ENCODE data around the gene SCD5. TPM values are rescaled to one million over a fixed set of nuclear protein-coding genes. Genes with fewer than 3 reads are reported as not detected.

The SCD5 gene
- total and polyA plus RNA-seq, 2 donors from 2014 or later, result 41.2 to 55.7 TPM

DNA sequence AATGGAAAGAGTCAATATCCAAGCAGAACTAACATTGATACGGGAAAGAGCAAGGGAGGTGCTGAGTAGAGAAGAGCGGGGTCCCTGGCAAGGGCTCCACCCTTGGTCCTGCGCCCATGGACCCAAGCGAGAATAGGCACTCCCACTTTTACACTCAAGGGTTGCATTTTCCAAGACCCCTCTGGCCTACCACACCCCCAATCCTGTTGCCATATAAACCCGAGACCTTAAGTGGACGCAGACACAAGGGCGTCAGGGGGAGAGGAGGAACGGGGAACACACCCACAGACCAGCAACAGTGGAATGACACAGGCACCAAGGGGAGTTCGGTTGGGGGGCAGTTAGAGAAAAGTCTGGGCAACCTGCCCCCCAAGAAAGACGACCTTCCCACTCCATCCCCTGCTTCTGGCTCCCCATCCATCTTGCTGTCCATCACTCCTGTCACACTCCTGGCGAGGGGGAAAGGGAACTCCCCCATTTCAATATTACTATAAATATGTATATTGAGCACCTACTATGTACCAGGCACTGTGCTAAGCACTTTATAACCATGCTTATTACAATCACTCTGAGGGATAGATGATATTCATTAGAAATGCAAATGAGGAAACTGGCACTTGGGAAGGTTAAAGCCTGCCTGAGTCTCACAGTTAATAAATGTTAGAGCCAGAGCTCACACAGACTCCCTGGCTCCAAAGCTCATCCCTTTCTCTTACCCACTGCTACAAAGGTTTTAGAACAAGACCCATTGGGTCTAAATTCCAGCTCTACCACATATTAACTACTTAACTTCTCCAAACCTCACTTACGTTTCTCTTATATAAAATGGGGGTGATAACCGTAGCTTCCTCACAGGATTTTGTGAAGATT lies 51.7 kb downstream of the SCD5 start:
- peak overlapping the region in 1 of 3 donors; percentile 17 for H3K4me3 ChIP-seq (ENCODE audit: low read length in 3 of 3)
- no peaks in the 10 kb centered on the region for H3K27me3 ChIP-seq (ENCODE audit: control insufficient read depth, insufficient read depth, low read length)
- no peak for FAIRE-seq
- H3K36me3 ChIP-seq (ENCODE audit: control insufficient read depth in 2 of 3, insufficient read depth in 3 of 3, low read length in 3 of 3), result no peaks in the 10 kb centered on the region
- peak overlapping the region; percentile 69 to 90 for H3K27ac ChIP-seq (ENCODE audit: low read depth in 2 of 2, low read length in 2 of 2)
- H3K9me3 ChIP-seq (ENCODE audit: control insufficient read depth in 2 of 3, insufficient read depth in 1 of 3, low read length in 3 of 3), result no peaks in the 10 kb centered on the region
- H3K9ac ChIP-seq (ENCODE audit: low read length in 3 of 3), result peak overlapping the region in 1 of 3 donors; percentile 44
- peak in 1 of 5 donors; percentile 51 for DNase-seq
- TF ChIP-seq CTCF (IDR thresholded peaks at IDR 0.05; ENCODE audit: borderline replicate concordance, extremely low read depth, insufficient read depth), result no peak
- H3K4me1 ChIP-seq (ENCODE audit: control insufficient read depth in 2 of 3, insufficient read depth in 2 of 3, low read depth in 1 of 3, low read length in 3 of 3), result peaks cover 10 to 51% (median 11%) of the 10 kb centered on the region in 3 donors
- intact Hi-C loops (cut with DNase I), result no loop called here

- DNase-seq (no peak), FAIRE-seq (no peak)
- Histone ChIP-seq H3K4me3 (ENCODE audit: low read length in 3 of 3) (no peak overlapping the region), H3K4me1 (ENCODE audit: control insufficient read depth in 2 of 3, insufficient read depth in 2 of 3, low read depth in 1 of 3, low read length in 3 of 3) (peaks cover 8 to 38% (median 11%) of the 10 kb centered on the region in 3 donors), H3K27ac (ENCODE audit: low read depth in 2 of 2, low read length in 2 of 2) (peak overlapping the region; percentile 40 to 83), H3K9me3 (ENCODE audit: control insufficient read depth in 2 of 3, insufficient read depth in 1 of 3, low read length in 3 of 3) (no peaks in the 10 kb centered on the region), H3K9ac (ENCODE audit: low read length in 3 of 3) (no peak overlapping the region), H3K27me3 (ENCODE audit: control insufficient read depth, insufficient read depth, low read length) (no peaks in the 10 kb centered on the region), H3K36me3 (ENCODE audit: control insufficient read depth in 2 of 3, insufficient read depth in 3 of 3, low read length in 3 of 3) (no peaks in the 10 kb centered on the region)
- TF ChIP-seq CTCF (IDR thresholded peaks at IDR 0.05; ENCODE audit: borderline replicate concordance, extremely low read depth, insufficient read depth), result no peak
- intact Hi-C loops (cut with DNase I), result no loop called here
Observed at GRCh38 chr4:82745173-82745842, 53.3 kb downstream of the SCD5 start.

GRCh38 chr4:82744284-82744968 lies 54.2 kb downstream of the SCD5 start:
- Histone ChIP-seq H3K27ac (ENCODE audit: low read depth in 2 of 2, low read length in 2 of 2) (peak overlapping the region; percentile 40 to 83), H3K9ac (ENCODE audit: low read length in 3 of 3) (no peak overlapping the region), H3K36me3 (ENCODE audit: control insufficient read depth in 2 of 3, insufficient read depth in 3 of 3, low read length in 3 of 3) (no peaks in the 10 kb centered on the region), H3K4me3 (ENCODE audit: low read length in 3 of 3) (no peak overlapping the region), H3K4me1 (ENCODE audit: control insufficient read depth in 2 of 3, insufficient read depth in 2 of 3, low read depth in 1 of 3, low read length in 3 of 3) (peaks cover 8 to 37% (median 14%) of the 10 kb centered on the region in 3 donors), H3K27me3 (ENCODE audit: control insufficient read depth, insufficient read depth, low read length) (no peaks in the 10 kb centered on the region), H3K9me3 (ENCODE audit: control insufficient read depth in 2 of 3, insufficient read depth in 1 of 3, low read length in 3 of 3) (no peaks in the 10 kb centered on the region)
- DNase-seq, result peak in 2 of 5 donors; percentile 59 to 60
- no peak for TF ChIP-seq CTCF (IDR thresholded peaks at IDR 0.05; ENCODE audit: borderline replicate concordance, extremely low read depth, insufficient read depth)
- no peak for FAIRE-seq
- intact Hi-C loops (cut with DNase I), result no loop called here
